Stimulated activated CD4-positive, alpha-beta T cell treated with anti-CD3 and anti-CD28 coated beads, Interleukin-2, amount 100 ng/mL, for 24 hours (primary cell): ENCODE measurements around the gene CUX1.
"Not testable (repeated sequence)": the region's sequence is repeated elsewhere in the genome, so short reads cannot be mapped to it uniquely, and the experiment has no call there.

Experiments
- DNase-seq, 2 donors: peaks; one replicate each; pipeline ENCODE4 v3.0.0-alpha.2; 2020

The CUX1 gene

GRCh38 chr7:101824440-101824839, 7.0 kb downstream of the CUX1 start:
- DNase-seq = no peak

DNA sequence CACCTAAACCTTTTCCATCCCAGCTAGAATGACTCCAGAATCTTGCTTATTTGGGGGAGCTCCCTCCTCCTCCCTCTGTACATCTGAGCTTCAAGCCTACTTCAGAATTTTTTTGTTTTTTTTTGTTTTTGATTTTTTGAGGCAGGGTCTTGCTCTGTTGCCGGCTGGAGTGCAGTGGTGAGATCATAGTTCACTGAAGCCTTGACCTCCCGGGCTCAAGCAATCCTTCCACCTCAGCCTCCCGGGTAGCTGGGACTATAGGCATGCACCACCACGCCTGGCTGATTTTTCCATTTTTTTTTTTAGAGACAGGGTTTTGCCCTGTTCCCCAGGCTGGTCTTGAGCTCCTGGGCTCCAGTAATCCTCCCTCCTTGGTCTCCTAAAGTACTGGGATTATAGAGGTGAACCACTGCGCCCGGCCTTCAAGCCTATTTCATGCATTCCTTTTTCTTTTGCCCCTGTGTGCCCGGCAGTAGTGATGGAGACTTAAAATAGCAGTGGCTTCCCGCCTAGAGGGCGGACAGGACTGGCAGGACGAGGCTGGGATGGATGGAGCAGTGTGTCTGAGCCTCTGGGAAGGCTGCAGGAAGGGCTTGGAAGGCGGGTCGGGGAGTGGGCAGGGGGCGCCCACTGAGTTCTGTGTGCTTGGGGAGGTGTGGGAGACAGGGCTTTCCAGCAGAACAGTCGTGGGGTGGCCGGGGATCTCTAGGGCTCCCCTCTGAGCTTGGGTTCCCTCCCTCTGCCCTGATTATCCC, 8.8 kb downstream of the CUX1 start:
- no peak for DNase-seq

DNA sequence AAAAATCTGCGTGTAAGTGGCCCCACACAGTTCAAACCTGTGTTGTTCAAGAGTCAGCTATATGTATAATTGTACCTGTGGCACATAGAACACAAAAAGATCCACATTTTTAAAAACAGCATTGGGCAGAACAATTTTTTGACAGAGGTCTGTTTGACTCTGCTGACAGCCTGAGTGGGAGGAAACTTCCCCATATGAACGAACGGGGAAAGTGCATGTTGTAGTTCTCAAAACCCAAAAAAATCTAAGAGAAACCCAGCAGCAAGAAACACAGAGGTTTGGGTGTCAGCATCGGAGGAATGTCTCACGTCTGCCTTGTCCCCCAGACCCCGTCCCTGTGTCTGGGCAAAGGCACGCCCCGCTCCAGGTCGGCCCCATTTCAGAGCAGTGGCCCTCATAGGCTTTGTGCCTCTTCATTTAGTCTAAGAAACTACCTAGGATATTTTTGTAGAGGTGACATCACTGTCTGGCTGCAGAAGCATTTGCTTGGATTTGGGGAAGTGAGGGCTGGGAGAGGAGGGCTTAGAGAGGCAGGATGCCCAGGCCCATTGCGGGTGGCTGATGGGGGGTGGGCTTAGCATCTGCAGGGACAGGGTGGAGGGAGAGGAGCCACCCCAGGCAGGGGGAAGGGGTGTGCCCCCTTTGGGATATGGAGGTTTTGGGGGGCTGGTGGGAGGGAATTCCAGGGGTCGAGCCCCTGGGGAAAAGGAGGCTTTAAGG, 11.0 kb downstream of the CUX1 start:
- no peak for DNase-seq

DNA sequence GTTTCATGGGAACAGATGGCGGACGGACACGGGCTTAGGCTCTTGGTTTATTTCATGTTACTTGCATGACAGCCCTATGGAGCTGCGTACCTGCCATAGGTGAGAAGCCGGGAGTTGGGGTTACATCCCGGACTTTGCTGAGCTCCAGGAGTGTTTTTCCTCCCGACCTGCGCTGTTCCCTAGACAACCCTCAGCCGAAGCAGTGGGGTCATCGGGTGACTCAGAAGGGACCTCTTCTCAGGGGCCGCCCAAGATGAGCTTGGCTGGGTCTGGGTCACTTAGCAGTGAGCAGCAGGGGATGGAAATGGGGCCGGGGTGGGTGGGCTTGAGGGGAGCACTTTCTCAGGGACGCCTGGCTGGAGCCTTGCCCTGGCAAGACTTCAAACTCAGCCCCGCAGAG, 11.9 kb downstream of the CUX1 start:
- DNase-seq = no peak

GRCh38 chr7:101829821-101830220, 12.4 kb downstream of the CUX1 start:
- DNase-seq = no peak

DNA sequence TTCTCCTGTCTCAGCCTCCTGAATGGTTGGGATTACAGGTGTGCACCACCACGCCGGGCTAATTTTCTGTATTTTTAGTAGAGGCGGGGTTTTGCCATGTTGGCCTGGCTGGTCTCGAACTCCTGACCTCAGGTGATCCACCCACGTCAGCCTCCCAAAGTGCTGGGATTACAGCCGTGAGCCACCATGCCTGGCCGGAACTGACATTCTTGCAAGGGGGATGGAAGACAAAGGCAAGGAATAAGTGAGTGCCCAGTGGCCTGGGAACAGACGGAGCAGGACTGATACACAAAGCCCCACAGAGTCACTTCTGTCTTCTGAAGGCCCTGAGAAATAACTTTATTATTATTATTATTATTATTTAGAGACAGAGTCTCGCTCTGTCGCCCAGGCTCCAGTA, 14.0 kb downstream of the CUX1 start:
- DNase-seq = not testable (repeated sequence)

DNA sequence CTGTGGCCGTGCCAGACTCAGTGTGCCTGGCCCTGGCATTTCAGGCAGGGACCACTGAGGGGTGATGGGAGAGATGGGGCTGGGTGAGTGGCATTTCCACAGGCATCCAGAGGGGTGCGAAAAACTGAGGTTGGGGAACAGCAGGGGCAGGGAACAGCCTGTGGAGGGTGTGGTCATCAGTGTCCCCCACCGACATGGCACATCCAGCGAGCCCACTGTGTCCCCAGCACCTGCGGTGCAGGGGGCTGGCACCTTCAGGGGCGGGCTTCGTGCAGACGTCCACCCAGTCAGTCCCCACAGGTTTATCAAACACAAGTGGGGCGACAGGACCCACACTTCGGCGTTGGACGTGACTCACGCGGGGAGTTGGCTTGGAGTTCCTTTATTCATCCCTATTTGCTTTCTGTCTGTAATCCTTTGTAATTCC, 14.8 kb downstream of the CUX1 start:
- no peak for DNase-seq

- DNase-seq = no peak
These were observed 15.4 kb downstream of the CUX1 start for GRCh38 chr7:101832685-101833375.

DNA sequence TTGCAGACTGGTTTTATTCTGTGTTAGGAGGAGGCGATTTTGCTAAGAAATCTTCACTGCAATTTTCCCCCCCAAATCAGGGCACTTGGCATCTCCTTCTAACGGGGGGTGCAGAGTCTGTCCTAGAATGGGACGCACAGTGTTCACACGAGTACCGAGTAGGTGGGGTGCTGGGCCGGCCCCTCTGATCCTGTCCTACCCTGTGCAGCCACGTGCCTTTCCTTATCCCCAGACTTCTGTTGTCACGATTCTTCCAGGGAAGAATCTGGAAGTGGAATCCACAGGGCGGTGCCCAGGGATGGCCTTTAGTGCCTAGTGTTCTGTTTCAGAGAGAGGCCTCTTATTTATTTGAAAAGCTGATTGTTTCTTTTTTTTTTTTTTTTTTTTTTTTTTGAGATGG, 16.4 kb downstream of the CUX1 start:
- no peak for DNase-seq

- DNase-seq = no peak
These were observed 17.7 kb downstream of the CUX1 start for GRCh38 chr7:101835136-101835535.

DNA sequence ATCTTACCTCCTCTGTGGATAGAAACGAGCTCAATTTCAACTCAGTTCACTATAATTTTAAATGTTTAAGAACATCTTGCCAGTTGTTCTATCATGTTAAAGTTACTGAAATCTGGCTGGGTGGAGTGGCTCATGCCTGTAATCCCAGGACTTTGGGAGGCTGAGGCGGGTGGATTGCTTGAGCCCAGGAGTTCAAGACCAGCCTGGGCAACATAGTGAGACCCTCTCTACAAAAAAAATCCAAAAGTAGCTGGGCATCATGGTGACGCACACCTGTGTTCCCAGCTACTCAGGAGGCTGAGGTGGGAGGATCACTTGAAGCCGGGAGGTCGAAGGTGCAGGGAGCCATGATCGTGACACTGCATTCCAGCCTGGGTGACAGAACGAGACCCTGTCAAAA, 20.0 kb downstream of the CUX1 start:
- DNase-seq = not testable (repeated sequence)

DNA sequence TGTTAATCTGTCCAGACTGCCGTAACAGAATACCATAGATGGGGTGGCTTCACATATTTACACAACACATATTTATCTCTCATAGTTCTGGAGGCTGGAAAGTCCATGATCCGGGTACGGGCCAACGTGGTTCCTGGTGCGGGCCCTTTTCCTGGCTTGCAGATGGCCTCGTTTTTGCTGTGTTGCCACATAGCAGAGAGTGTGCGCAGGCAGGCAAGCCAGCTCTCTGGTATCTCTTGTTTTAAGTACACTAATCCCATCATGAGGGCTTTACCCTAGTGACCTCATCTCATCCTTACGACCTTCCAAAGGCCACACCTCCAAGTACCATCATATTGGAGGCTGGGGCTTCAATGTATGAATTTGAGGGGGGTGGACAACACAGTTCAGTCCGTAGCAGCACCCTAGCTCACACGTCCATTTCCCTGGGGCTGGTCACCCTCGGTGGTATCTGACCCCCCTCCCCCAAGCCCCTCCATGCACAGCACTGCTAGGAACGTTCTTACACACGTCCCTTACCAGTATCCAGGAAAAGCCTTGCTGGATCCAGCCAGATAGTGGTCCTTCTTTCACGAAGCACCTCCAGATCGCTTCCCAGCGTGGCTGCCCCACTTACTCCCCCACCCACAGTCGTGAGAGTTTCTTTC, 21.5 kb downstream of the CUX1 start:
- DNase-seq = no peak

GRCh38 chr7:101841328-101841727, 23.9 kb downstream of the CUX1 start:
- no peak for DNase-seq

GRCh38 chr7:101843293-101844271, 26.2 kb downstream of the CUX1 start:
- DNase-seq = no peak

DNA sequence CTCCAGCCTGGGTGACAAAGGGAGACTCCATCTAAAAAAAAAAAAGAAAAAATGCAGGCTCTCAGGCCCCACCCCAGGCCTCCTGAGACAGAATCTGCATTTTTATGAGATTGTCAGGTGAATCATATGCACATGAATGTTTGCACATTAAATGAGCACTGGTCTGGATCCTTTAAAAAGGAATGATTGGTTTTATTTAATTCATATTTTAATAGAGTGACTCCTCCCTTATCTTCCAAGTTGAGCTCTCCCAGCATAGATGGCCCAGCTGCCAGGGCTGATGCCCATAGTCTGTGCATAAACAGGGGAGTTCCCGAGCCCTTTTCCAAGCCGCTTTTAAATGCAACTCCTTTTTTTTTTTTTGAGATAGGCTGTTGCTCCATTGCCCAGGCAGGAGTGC, 28.5 kb downstream of the CUX1 start:
- DNase-seq = no peak

GRCh38 chr7:101846800-101847538, 29.5 kb downstream of the CUX1 start:
- no peak for DNase-seq

- DNase-seq = no peak
These were observed 31.0 kb downstream of the CUX1 start for GRCh38 chr7:101848208-101848951.

GRCh38 chr7:101849314-101849713, 31.9 kb downstream of the CUX1 start:
- DNase-seq = not testable (repeated sequence)

GRCh38 chr7:101852364-101852763, 34.9 kb downstream of the CUX1 start:
- not testable (repeated sequence) for DNase-seq

DNA sequence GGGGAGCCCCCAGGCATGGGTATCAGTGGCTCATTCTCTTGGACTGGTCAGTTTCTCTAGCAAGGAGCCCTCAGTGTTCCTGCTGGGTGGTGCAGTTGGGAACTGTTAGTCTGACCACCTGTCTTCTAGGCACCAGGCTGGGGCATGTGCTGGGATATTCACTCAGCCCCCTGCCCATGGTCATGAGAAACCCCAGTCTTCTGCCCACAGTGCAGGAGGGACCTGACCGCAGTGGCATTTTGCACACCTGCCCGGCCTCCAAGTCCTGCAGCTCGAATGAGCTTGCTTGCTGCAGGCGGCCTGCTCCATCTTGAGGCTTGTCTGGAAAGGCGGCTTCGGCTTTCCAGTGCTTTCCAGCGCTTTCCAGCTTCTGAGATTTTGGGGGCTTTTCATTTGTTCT, 36.3 kb downstream of the CUX1 start:
- DNase-seq = no peak
